GM12878 (cell line): ENCODE data around the gene DCST1. TPM values are rescaled to one million over a fixed set of nuclear protein-coding genes. Genes with fewer than 3 reads are reported as not detected.

Experiments
- BCL11A ChIP-seq: IDR thresholded peaks from 2 replicates; pipeline ENCODE4 v1.6.1; 2011; ENCODE audit warnings: low read depth, low read length
- CEBPB ChIP-seq, 2 experiments: fragments of 150-350 bp in 1 of 2; IDR thresholded peaks; 2 replicates each; pipeline ENCODE4 v1.6.1; 2012 to 2014; ENCODE audit warnings: low read depth in 2 of 2, low read length in 2 of 2, borderline replicate concordance in 1 of 2, inconsistent platforms in 1 of 2
- CREM ChIP-seq: IDR thresholded peaks from 2 replicates; pipeline ENCODE4 v1.6.1; 2014; ENCODE audit warnings: antibody characterized with exemption, low read depth
- HDAC2 ChIP-seq: fragments of 200-600 bp; sonication (generic); IDR thresholded peaks from 2 replicates; pipeline ENCODE4 v1.6.1; 2017
- IRF5 ChIP-seq: fragments of 450-650 bp; IDR thresholded peaks from 2 replicates; pipeline ENCODE4 v1.6.1; 2017; ENCODE audit warnings: borderline replicate concordance
- MEF2A ChIP-seq: IDR thresholded peaks from 2 replicates; pipeline ENCODE4 v1.6.1; 2011; ENCODE audit warnings: low read depth, mild to moderate bottlenecking, low read length, moderate library complexity; ENCODE audit not compliant: insufficient read depth
- PAX5 ChIP-seq: IDR thresholded peaks from 2 replicates; pipeline ENCODE4 v1.6.1; 2011; ENCODE audit warnings: low read depth, low read length, borderline replicate concordance
- SIX5 ChIP-seq: IDR thresholded peaks from 2 replicates; pipeline ENCODE4 v1.6.1; 2011; ENCODE audit warnings: mild to moderate bottlenecking, low read depth, low read length, moderate library complexity; ENCODE audit not compliant: severe bottlenecking
- SKIL ChIP-seq: fragments of 450-650 bp; IDR thresholded peaks from 2 replicates; pipeline ENCODE4 v1.6.1; 2017; ENCODE audit warnings: mild to moderate bottlenecking, low read depth, inconsistent platforms; ENCODE audit not compliant: poor library complexity, severe bottlenecking
- ZNF207 ChIP-seq: fragments of 450-650 bp; IDR thresholded peaks from 2 replicates; pipeline ENCODE4 v1.6.1; 2014; ENCODE audit warnings: antibody characterized with exemption, mild to moderate bottlenecking, borderline replicate concordance
- ZNF274 ChIP-seq: IDR thresholded peaks from one replicate; pipeline ENCODE4 v1.8.0; 2011; ENCODE audit not compliant: insufficient read length, insufficient read depth
- polyA plus RNA-seq, 11 experiments: library from polyadenylated mRNA; depleted of rRNA in 4 of 11; unstranded in 6 of 11; stranded (reverse) in 5 of 11; fragments of >200 nt; fragmentation: Nextera tagmentation in 4 of 11; fragmentation: Illumina TruSeq in 1 of 11; extraction: Ambion mirVana in 4 of 11; extraction: Trizol in 1 of 11; gene quantifications; 1 replicate in 1 of 11; 2 replicates in 10 of 11; pipeline versions ENCODE4 v1.2.1 to v1.2.3, GENCODE V29; 2011 to 2016; ENCODE audit warnings: inconsistent platforms in 2 of 11, missing spikeins in 2 of 11, low read depth in 1 of 11
- total RNA-seq, 4 experiments: library from RNA; depleted of rRNA in 3 of 4; stranded (reverse); fragments of >200 nt in 3 of 4; fragmentation: Illumina TruSeq in 1 of 4; extraction: Trizol in 1 of 4; gene quantifications; 2 replicates each; pipeline versions ENCODE4 v1.2.1 to v1.2.3, GENCODE V29; 2013 to 2021
- TF ChIP-seq, protein P1 (sequence below): IDR thresholded peaks from 2 replicates; pipeline ENCODE4 v1.6.1; 2012; ENCODE audit warnings: low read depth, low read length, improper control_type of control experiment
- TF ChIP-seq, protein P2 (sequence below): IDR thresholded peaks from 2 replicates; pipeline ENCODE4 v1.6.1; 2011; ENCODE audit warnings: low read depth, mild to moderate bottlenecking, low read length, moderate library complexity, borderline replicate concordance; ENCODE audit errors: extremely low read depth
- TF ChIP-seq, protein P3 (sequence below): fragments of 450-650 bp; IDR thresholded peaks from 2 replicates; pipeline ENCODE4 v1.6.1; 2017; ENCODE audit warnings: mild to moderate bottlenecking

DCST1 gene
- total and polyA plus RNA-seq, 10 of the 15 experiments (the other 5 are each of a cell fraction or from before 2014, with no cell fraction given), result not detected

- TF ChIP-seq ZNF274, result no peak
- TF ChIP-seq HDAC2, result no peak
- no peak for TF ChIP-seq MEF2A
- no peak for TF ChIP-seq BCL11A
- no peak for TF ChIP-seq CREM
- TF ChIP-seq, protein P1, sequence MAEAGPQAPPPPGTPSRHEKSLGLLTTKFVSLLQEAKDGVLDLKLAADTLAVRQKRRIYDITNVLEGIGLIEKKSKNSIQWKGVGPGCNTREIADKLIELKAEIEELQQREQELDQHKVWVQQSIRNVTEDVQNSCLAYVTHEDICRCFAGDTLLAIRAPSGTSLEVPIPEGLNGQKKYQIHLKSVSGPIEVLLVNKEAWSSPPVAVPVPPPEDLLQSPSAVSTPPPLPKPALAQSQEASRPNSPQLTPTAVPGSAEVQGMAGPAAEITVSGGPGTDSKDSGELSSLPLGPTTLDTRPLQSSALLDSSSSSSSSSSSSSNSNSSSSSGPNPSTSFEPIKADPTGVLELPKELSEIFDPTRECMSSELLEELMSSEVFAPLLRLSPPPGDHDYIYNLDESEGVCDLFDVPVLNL, result no peak
- TF ChIP-seq SKIL, result no peak
- TF ChIP-seq, protein P2, sequence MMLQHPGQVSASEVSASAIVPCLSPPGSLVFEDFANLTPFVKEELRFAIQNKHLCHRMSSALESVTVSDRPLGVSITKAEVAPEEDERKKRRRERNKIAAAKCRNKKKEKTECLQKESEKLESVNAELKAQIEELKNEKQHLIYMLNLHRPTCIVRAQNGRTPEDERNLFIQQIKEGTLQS, result no peak
- TF ChIP-seq, protein P3, sequence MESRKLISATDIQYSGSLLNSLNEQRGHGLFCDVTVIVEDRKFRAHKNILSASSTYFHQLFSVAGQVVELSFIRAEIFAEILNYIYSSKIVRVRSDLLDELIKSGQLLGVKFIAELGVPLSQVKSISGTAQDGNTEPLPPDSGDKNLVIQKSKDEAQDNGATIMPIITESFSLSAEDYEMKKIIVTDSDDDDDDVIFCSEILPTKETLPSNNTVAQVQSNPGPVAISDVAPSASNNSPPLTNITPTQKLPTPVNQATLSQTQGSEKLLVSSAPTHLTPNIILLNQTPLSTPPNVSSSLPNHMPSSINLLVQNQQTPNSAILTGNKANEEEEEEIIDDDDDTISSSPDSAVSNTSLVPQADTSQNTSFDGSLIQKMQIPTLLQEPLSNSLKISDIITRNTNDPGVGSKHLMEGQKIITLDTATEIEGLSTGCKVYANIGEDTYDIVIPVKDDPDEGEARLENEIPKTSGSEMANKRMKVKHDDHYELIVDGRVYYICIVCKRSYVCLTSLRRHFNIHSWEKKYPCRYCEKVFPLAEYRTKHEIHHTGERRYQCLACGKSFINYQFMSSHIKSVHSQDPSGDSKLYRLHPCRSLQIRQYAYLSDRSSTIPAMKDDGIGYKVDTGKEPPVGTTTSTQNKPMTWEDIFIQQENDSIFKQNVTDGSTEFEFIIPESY, result no peak
- no peak for TF ChIP-seq IRF5
- TF ChIP-seq SIX5, result no peak
- no peak for TF ChIP-seq CEBPB (IDR thresholded peaks at IDR 0.05; ENCODE audit: borderline replicate concordance in 1 of 2, low read depth in 2 of 2, low read length in 2 of 2)
- TF ChIP-seq ZNF207, result no peak
- no peak for TF ChIP-seq PAX5
Measured at GRCh38 chr1:155066777-155067176, 33.2 kb downstream of the DCST1 start (continued).
